Transverse colon (tissue), 4 donors: Measurements from ENCODE around the gene CBLL2. TPM values are rescaled to one million over a fixed set of nuclear protein-coding genes. Genes with fewer than 3 reads are reported as not detected.

ENCODE experiments used
- DNase-seq: peaks from one replicate; pipeline ENCODE4 v3.0.0-alpha.2; 2019
- H3K27ac ChIP-seq, 4 donors: fragments of 200-600 bp; sonication (generic); 2 replicates each; pipeline ENCODE4 v1.5.1; 2016 to 2018; ENCODE audit warnings: inconsistent platforms in 4 of 4
- H3K27me3 ChIP-seq: fragments of 200-600 bp; sonication (generic); 2 replicates; pipeline ENCODE4 v1.5.1; 2017; ENCODE audit warnings: inconsistent platforms
- H3K36me3 ChIP-seq, 4 donors: fragments of 200-600 bp; sonication (generic); 2 replicates each; pipeline ENCODE4 v1.5.1; 2017 to 2019; ENCODE audit warnings: inconsistent platforms in 4 of 4
- H3K4me1 ChIP-seq, 4 donors: fragments of 200-600 bp; sonication (generic); 2 replicates each; pipeline ENCODE4 v1.5.1; 2017 to 2020; ENCODE audit warnings: inconsistent platforms in 4 of 4
- H3K4me3 ChIP-seq, 4 donors: fragments of 200-600 bp; sonication (generic); 1 replicate in 1 of 4; 2 replicates in 3 of 4; pipeline versions ENCODE4 v1.5.1 to v1.6.1; 2017 to 2019; ENCODE audit warnings: inconsistent platforms in 4 of 4
- H3K9me3 ChIP-seq, 2 donors: fragments of 200-600 bp; sonication (generic); 2 replicates each; pipeline ENCODE4 v1.5.1; 2017 to 2019; ENCODE audit warnings: inconsistent platforms in 2 of 2
- CTCF ChIP-seq, 5 experiments: fragments of 200-600 bp in 3 of 5; fragments of 450-650 bp in 2 of 5; sonication (generic) in 3 of 5; IDR thresholded peaks; 1 replicate in 2 of 5; 2 replicates in 3 of 5; pipeline ENCODE4 v1.5.1; 2016 to 2017; ENCODE audit warnings: antibody characterized with exemption in 5 of 5, inconsistent platforms in 3 of 5, mild to moderate bottlenecking in 2 of 5, moderate library complexity in 1 of 5
- EP300 ChIP-seq: sonication (generic); formaldehyde crosslinking; IDR thresholded peaks from one replicate; pipeline ENCODE4 v1.6.1; 2017; ENCODE audit warnings: antibody characterized with exemption, low read depth
- POLR2A ChIP-seq: fragments of 450-650 bp; IDR thresholded peaks from one replicate; pipeline ENCODE4 v1.6.1; 2016; ENCODE audit warnings: antibody characterized with exemption, mild to moderate bottlenecking, moderate library complexity
- POLR2AphosphoS5 ChIP-seq, 3 donors: sonication (generic); formaldehyde crosslinking; IDR thresholded peaks; one replicate each; pipeline ENCODE4 v1.6.1; 2016; ENCODE audit warnings: antibody characterized with exemption in 3 of 3
- WGBS, 2 donors: methylation state at CpG; one replicate each; pipeline ENCODE4 v1.1.5; 2018; ENCODE audit warnings: low coverage in 1 of 2; 5-methylcytosine and 5-hydroxymethylcytosine counted together
- in situ Hi-C, 4 donors: fragments of 200-750 bp; cut with MboI; loops; one replicate each; pipeline versions ENCODE4 v1.15.0 to v1.15.1; 2017; ENCODE audit warnings: low sequenced_read_pairs in 3 of 4, low pct_ligation_motif_present in 1 of 4, low pct_unique_long_range_greater_than_20kb in 1 of 4
- intact Hi-C: fragments of 100-400 bp; cut with DNase I; formaldehyde crosslinking; loops from one replicate; pipeline ENCODE4 v1.15.1; 2023; ENCODE audit warnings: low total_unique reads
- total RNA-seq, 4 donors: library from RNA; depleted of rRNA; stranded (reverse); fragments of >200 nt; gene quantifications; one replicate each; pipeline ENCODE4 v1.1.0, GENCODE V29; 2016

Gene CBLL2
- total RNA-seq, 4 donors from 2014 or later: not detected

GRCh38 chrX:22300130-22300529 is 27.4 kb downstream of the CBLL2 start:
- Histone ChIP-seq H3K27ac (no peak overlapping the region), H3K36me3 (no peaks in the 10 kb centered on the region), H3K9me3 (no peaks in the 10 kb centered on the region), H3K27me3 (no peaks in the 10 kb centered on the region), H3K4me3 (no peak overlapping the region), H3K4me1 (peaks cover 0 to 3% (median 0%) of the 10 kb centered on the region in 4 donors)
- intact Hi-C loops (no loop called here), in situ Hi-C loops (no loop called here)
- WGBS, 2 donors: 4% methylated on average over 2 of the region's 2 CpGs; no CpG with 5 or more reads in 1 of the 2 donors
- no peak for TF ChIP-seq POLR2A
- no peak for TF ChIP-seq POLR2AphosphoS5 (IDR thresholded peaks at IDR 0.05)
- no peak for TF ChIP-seq CTCF (IDR thresholded peaks at IDR 0.05)
- TF ChIP-seq EP300: no peak
- no peak for DNase-seq

- Histone ChIP-seq H3K27ac (no peak overlapping the region), H3K27me3 (no peaks in the 10 kb centered on the region), H3K36me3 (no peaks in the 10 kb centered on the region), H3K4me1 (no peaks in the 10 kb centered on the region), H3K4me3 (no peak overlapping the region), H3K9me3 (no peaks in the 10 kb centered on the region)
- intact Hi-C loops: no loop called here
- no peak for DNase-seq
- 60% methylated on average over 3 of the region's 3 CpGs; no CpG with 5 or more reads in 1 of the 2 donors for WGBS, 2 donors
- in situ Hi-C loops: no loop called here
- TF ChIP-seq CTCF (IDR thresholded peaks at IDR 0.05) (no peak), EP300 (no peak), POLR2A (no peak), POLR2AphosphoS5 (IDR thresholded peaks at IDR 0.05) (no peak)
These were observed 38.1 kb downstream of the CBLL2 start for GRCh38 chrX:22310779-22311178.

- Histone ChIP-seq H3K4me3 (no peak overlapping the region), H3K9me3 (no peaks in the 10 kb centered on the region), H3K27me3 (no peaks in the 10 kb centered on the region), H3K4me1 (no peaks in the 10 kb centered on the region), H3K36me3 (no peaks in the 10 kb centered on the region), H3K27ac (no peak overlapping the region)
- TF ChIP-seq EP300: no peak
- no peak for TF ChIP-seq POLR2AphosphoS5 (IDR thresholded peaks at IDR 0.05)
- no peak for TF ChIP-seq POLR2A
- TF ChIP-seq CTCF (IDR thresholded peaks at IDR 0.05): no peak
- no peak for DNase-seq
- in situ Hi-C loops (no loop called here), intact Hi-C loops (no loop called here)
- 70 to 79% methylated on average over 2 to 3 of the region's 3 CpGs for WGBS, 2 donors
These were observed 41.1 kb downstream of the CBLL2 start for GRCh38 chrX:22313766-22314165.

DNA sequence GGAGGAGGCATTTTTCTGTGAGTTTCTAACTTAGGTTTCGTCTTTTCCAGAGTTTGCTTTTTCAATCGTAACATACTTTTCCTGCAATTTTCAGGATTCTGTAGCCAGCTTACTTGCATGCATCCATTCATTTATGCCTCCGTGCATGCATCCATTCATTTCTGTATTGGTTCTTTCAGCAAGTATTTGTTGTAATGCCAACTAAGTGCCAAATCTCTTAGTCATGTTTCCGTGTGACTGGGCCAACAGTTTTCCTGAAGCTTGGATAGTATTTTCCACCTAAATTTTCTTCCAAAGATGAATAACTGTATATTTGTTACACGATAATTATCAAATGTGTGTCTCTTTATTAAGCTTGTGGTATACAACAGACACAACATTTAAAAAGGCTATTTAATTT is 41.5 kb downstream of the CBLL2 start:
- TF ChIP-seq POLR2A (no peak), EP300 (no peak), CTCF (IDR thresholded peaks at IDR 0.05) (no peak), POLR2AphosphoS5 (IDR thresholded peaks at IDR 0.05) (no peak)
- 70 to 72% methylated on average over 2 to 5 of the region's 5 CpGs for WGBS, 2 donors
- in situ Hi-C loops (no loop called here), intact Hi-C loops (no loop called here)
- H3K9me3 ChIP-seq: no peaks in the 10 kb centered on the region
- H3K36me3 ChIP-seq: no peaks in the 10 kb centered on the region
- H3K27ac ChIP-seq: no peak overlapping the region
- no peak for DNase-seq
- no peaks in the 10 kb centered on the region for H3K27me3 ChIP-seq
- H3K4me3 ChIP-seq: no peak overlapping the region
- H3K4me1 ChIP-seq: no peaks in the 10 kb centered on the region
